ENCODE measurements around the gene MAGEA2B.
"Not testable (repeated sequence)": the region's sequence is repeated elsewhere in the genome, so short reads cannot be mapped to it uniquely, and the experiment has no call there.

MAGEA2B gene

GRCh38 chrX:152759544-152759943, 45.1 kb downstream of the MAGEA2B start:
- DNase-seq = not testable (repeated sequence)

GRCh38 chrX:152761582-152761981, 47.2 kb downstream of the MAGEA2B start:
- not testable (repeated sequence) for DNase-seq

GRCh38 chrX:152766562-152766961, 52.1 kb downstream of the MAGEA2B start:
- DNase-seq = not testable (repeated sequence)
